ENCODE results near the gene RPIA. TPM values are rescaled to one million over a fixed set of nuclear protein-coding genes. Genes with fewer than 3 reads are reported as not detected.

The RPIA gene
- total and polyA plus RNA-seq, 3 donors from 2014 or later: 16.2 to 17.9 (median 16.2) TPM

- intact Hi-C loops (cut with DNase I; ENCODE audit: low total_unique reads): no loop called here
- 81 to 83% methylated on average over 2 to 3 of the region's 3 CpGs for WGBS, 2 donors
- no peaks in the 10 kb centered on the region for H3K9me3 ChIP-seq
- no peak overlapping the region for H3K27ac ChIP-seq
- H3K4me1 ChIP-seq: no peaks in the 10 kb centered on the region
- no peak for DNase-seq
- no peaks in the 10 kb centered on the region for H3K27me3 ChIP-seq
- H3K4me3 ChIP-seq: no peak overlapping the region
- no peaks in the 10 kb centered on the region for H3K36me3 ChIP-seq (ENCODE audit: low read depth, missing control alignments)
- no peak for TF ChIP-seq CTCF (IDR thresholded peaks at IDR 0.05)
- TF ChIP-seq POLR2A (IDR thresholded peaks at IDR 0.05): no peak
Measured at GRCh38 chr2:88656690-88657089, 34.8 kb upstream of the RPIA start.

GRCh38 chr2:88657131-88657530, 34.3 kb upstream of the RPIA start:
- H3K27ac ChIP-seq: no peak overlapping the region
- intact Hi-C loops (cut with DNase I; ENCODE audit: low total_unique reads): no loop called here
- H3K27me3 ChIP-seq: no peaks in the 10 kb centered on the region
- 86 to 100% methylated on average over 2 of the region's 2 CpGs for WGBS, 2 donors
- no peaks in the 10 kb centered on the region for H3K9me3 ChIP-seq
- H3K4me1 ChIP-seq: no peaks in the 10 kb centered on the region
- H3K4me3 ChIP-seq: no peak overlapping the region
- DNase-seq: no peak
- no peaks in the 10 kb centered on the region for H3K36me3 ChIP-seq (ENCODE audit: low read depth, missing control alignments)
- no peak for TF ChIP-seq POLR2A (IDR thresholded peaks at IDR 0.05)
- no peak for TF ChIP-seq CTCF (IDR thresholded peaks at IDR 0.05)

- intact Hi-C loops (cut with DNase I; ENCODE audit: low total_unique reads): no loop called here
- Histone ChIP-seq H3K27me3 (no peaks in the 10 kb centered on the region), H3K9me3 (no peaks in the 10 kb centered on the region), H3K27ac (no peak overlapping the region), H3K4me1 (no peaks in the 10 kb centered on the region), H3K4me3 (no peak overlapping the region), H3K36me3 (ENCODE audit: low read depth, missing control alignments) (no peaks in the 10 kb centered on the region)
- no peak for TF ChIP-seq POLR2A (IDR thresholded peaks at IDR 0.05)
- no peak for TF ChIP-seq CTCF (IDR thresholded peaks at IDR 0.05)
- WGBS, 2 donors: 65 to 67% methylated on average over 3 of the region's 3 CpGs
- DNase-seq: no peak
Measured at GRCh38 chr2:88658326-88658725, 33.1 kb upstream of the RPIA start.

- H3K4me1 ChIP-seq: no peaks in the 10 kb centered on the region
- 82 to 84% methylated on average over 4 of the region's 4 CpGs for WGBS, 2 donors
- no peak overlapping the region for H3K27ac ChIP-seq
- intact Hi-C loops (cut with DNase I; ENCODE audit: low total_unique reads): no loop called here
- no peaks in the 10 kb centered on the region for H3K36me3 ChIP-seq (ENCODE audit: low read depth, missing control alignments)
- H3K9me3 ChIP-seq: no peaks in the 10 kb centered on the region
- no peak for DNase-seq
- H3K27me3 ChIP-seq: no peaks in the 10 kb centered on the region
- TF ChIP-seq CTCF (IDR thresholded peaks at IDR 0.05): no peak
- no peak for TF ChIP-seq POLR2A (IDR thresholded peaks at IDR 0.05)
- H3K4me3 ChIP-seq: no peak overlapping the region
Measured at GRCh38 chr2:88658881-88659537, 32.5 kb upstream of the RPIA start.

- H3K4me3 ChIP-seq: no peak overlapping the region
- H3K27ac ChIP-seq: no peak overlapping the region
- no peak for DNase-seq
- no peaks in the 10 kb centered on the region for H3K9me3 ChIP-seq
- no peaks in the 10 kb centered on the region for H3K36me3 ChIP-seq (ENCODE audit: low read depth, missing control alignments)
- H3K27me3 ChIP-seq: no peaks in the 10 kb centered on the region
- intact Hi-C loops (cut with DNase I; ENCODE audit: low total_unique reads): no loop called here
- H3K4me1 ChIP-seq: no peaks in the 10 kb centered on the region
- TF ChIP-seq POLR2A (IDR thresholded peaks at IDR 0.05): no peak
- TF ChIP-seq CTCF (IDR thresholded peaks at IDR 0.05): no peak
- 45 to 48% methylated on average over 4 of the region's 4 CpGs for WGBS, 2 donors
Measured at GRCh38 chr2:88659538-88659915, 31.9 kb upstream of the RPIA start.

All from testis (tissue), 3 donors.